AG04450 (cell line): Measurements from ENCODE around the gene SLC66A2. TPM values are rescaled to one million over a fixed set of nuclear protein-coding genes. Genes with fewer than 3 reads are reported as not detected.

Experiments
- CTCF ChIA-PET: fragments of 300-600, 350-600 bp; formaldehyde crosslinking; extraction: SDS; loops from one replicate; lab custom pipeline; 2022; ENCODE audit warnings: antibody characterized with exemption, inconsistent platforms; lab: Charles Lee
- POLR2A ChIA-PET: fragments of 350-600 bp; formaldehyde crosslinking; extraction: SDS; loops from one replicate; lab custom pipeline; 2021; ENCODE audit warnings: antibody characterized with exemption, inconsistent platforms; lab: Yijun Ruan, JAX
- DNase-seq: peaks from one replicate; pipeline ENCODE4 v3.0.0-alpha.2; 2011; ENCODE audit warnings: low read depth, low spot score
- H3K27ac ChIP-seq: one replicate; pipeline ENCODE4 v1.5.1; 2012; ENCODE audit warnings: low read depth, low read length, control low read depth
- H3K27me3 ChIP-seq: one replicate; pipeline ENCODE4 v1.6.0; 2012; ENCODE audit warnings: low read length; ENCODE audit not compliant: control insufficient read depth, insufficient read depth
- H3K4me3 ChIP-seq: 2 replicates; pipeline ENCODE4 v1.5.1; 2011; ENCODE audit warnings: mild to moderate bottlenecking, low read depth, low read length, control low read depth
- H3K9me3 ChIP-seq: 2 replicates; pipeline ENCODE4 v1.5.1; 2012; ENCODE audit warnings: low read length; ENCODE audit not compliant: control insufficient read depth, insufficient read depth
- CTCF ChIP-seq: IDR thresholded peaks from 2 replicates; pipeline ENCODE4 v1.5.1; 2011; ENCODE audit warnings: low read depth, low read length, control low read depth, inconsistent platforms
- polyA plus RNA-seq: library from polyadenylated mRNA; depleted of rRNA; stranded (reverse); fragments of >200 nt; gene quantifications from 2 replicates; pipeline ENCODE4 v1.2.3, GENCODE V29; 2011

Gene SLC66A2
- polyA plus RNA-seq, 1 experiment: 13.9 TPM

- no peak for TF ChIP-seq CTCF
- DNase-seq: no peak
- POLR2A ChIA-PET: no interaction called here
- CTCF ChIA-PET: no interaction called here
- Histone ChIP-seq H3K9me3 (no peaks in the 10 kb centered on the region; the same call in 1 of the 2 replicates), H3K27me3 (no peaks in the 10 kb centered on the region), H3K4me3 (no peak overlapping the region), H3K27ac (no peak overlapping the region)
Measured at GRCh38 chr18:79955302-79956075, 4.0 kb upstream of the SLC66A2 start.

GRCh38 chr18:79954791-79955190 lies 3.3 kb upstream of the SLC66A2 start:
- ChIA-PET POLR2A (interaction anchor here (0.5 kb wide), 1 partner anchor 172 kb away, joined by 3 read pairs; no protein-coding TSS in a partner anchor), CTCF (no interaction called here)
- Histone ChIP-seq H3K27me3 (no peaks in the 10 kb centered on the region), H3K4me3 (no peak overlapping the region), H3K27ac (no peak overlapping the region), H3K9me3 (no peaks in the 10 kb centered on the region; the same call in 1 of the 2 replicates)
- no peak for DNase-seq
- no peak for TF ChIP-seq CTCF

GRCh38 chr18:79953971-79954651 lies 2.7 kb upstream of the SLC66A2 start:
- no peak overlapping the region for H3K4me3 ChIP-seq
- no peaks in the 10 kb centered on the region for H3K27me3 ChIP-seq
- CTCF ChIA-PET: no interaction called here
- H3K27ac ChIP-seq: no peak overlapping the region
- H3K9me3 ChIP-seq: no peaks in the 10 kb centered on the region; the same call in 1 of the 2 replicates
- POLR2A ChIA-PET: interaction anchor here (0.5 kb wide), 2 partner anchors 172 to 280 kb away, joined by 3 read pairs; no protein-coding TSS in a partner anchor
- DNase-seq: no peak
- TF ChIP-seq CTCF: no peak

- H3K27me3 ChIP-seq: no peaks in the 10 kb centered on the region
- ChIA-PET POLR2A (no interaction called here), CTCF (interaction anchor here (0.6 kb wide), 1 partner anchor 27 kb away, joined by 3 read pairs; no protein-coding TSS in a partner anchor)
- no peak for DNase-seq
- TF ChIP-seq CTCF: no peak
- no peak overlapping the region for H3K27ac ChIP-seq
- H3K9me3 ChIP-seq: no peaks in the 10 kb centered on the region; the same call in 1 of the 2 replicates
- H3K4me3 ChIP-seq: peak overlapping the region; percentile 71
Measured at GRCh38 chr18:79952996-79953559, 1.6 kb upstream of the SLC66A2 start.
